ES-I3 (cell line): ENCODE measurements around the gene P2RY2.
"Not testable (repeated sequence)": the region's sequence is repeated elsewhere in the genome, so short reads cannot be mapped to it uniquely, and the experiment has no call there.

Experiments
- H3K36me3 ChIP-seq: 2 replicates; pipeline ENCODE4 v1.6.1; 2013; ENCODE audit warnings: mild to moderate bottlenecking, low read length, control low read depth, moderate library complexity; ENCODE audit not compliant: insufficient read depth
- H3K4me1 ChIP-seq: 2 replicates; pipeline ENCODE4 v1.6.1; 2013; ENCODE audit warnings: mild to moderate bottlenecking, control low read depth, low read length; ENCODE audit not compliant: insufficient read depth
- H3K9ac ChIP-seq: 2 replicates; pipeline ENCODE4 v1.6.1; 2013; ENCODE audit warnings: low read depth, mild to moderate bottlenecking, low read length, moderate library complexity
- H3K9me3 ChIP-seq: 2 replicates; pipeline ENCODE4 v1.6.1; 2013; ENCODE audit warnings: mild to moderate bottlenecking, low read length, moderate library complexity; ENCODE audit not compliant: control insufficient read depth, insufficient read depth

The P2RY2 gene

GRCh38 chr11:73263640-73264039 lies 45.6 kb downstream of the P2RY2 start:
- H3K9ac ChIP-seq = no peak overlapping the region
- no peaks in the 10 kb centered on the region for H3K36me3 ChIP-seq
- H3K9me3 ChIP-seq = no peaks in the 10 kb centered on the region
- H3K4me1 ChIP-seq = no peaks in the 10 kb centered on the region

GRCh38 chr11:73265278-73265810 lies 47.3 kb downstream of the P2RY2 start:
- no peaks in the 10 kb centered on the region for H3K36me3 ChIP-seq
- no peaks in the 10 kb centered on the region for H3K9me3 ChIP-seq
- no peak overlapping the region for H3K9ac ChIP-seq
- peaks cover 12% of the 10 kb centered on the region for H3K4me1 ChIP-seq

GRCh38 chr11:73265853-73266645 lies 48.0 kb downstream of the P2RY2 start:
- peaks cover 13% of the 10 kb centered on the region for H3K4me1 ChIP-seq
- H3K36me3 ChIP-seq = no peaks in the 10 kb centered on the region
- H3K9ac ChIP-seq = no peak overlapping the region
- H3K9me3 ChIP-seq = no peaks in the 10 kb centered on the region

GRCh38 chr11:73266646-73267020 lies 48.6 kb downstream of the P2RY2 start:
- H3K36me3 ChIP-seq = no peaks in the 10 kb centered on the region
- H3K9ac ChIP-seq = no peak overlapping the region
- H3K4me1 ChIP-seq = peaks cover 14% of the 10 kb centered on the region
- H3K9me3 ChIP-seq = no peaks in the 10 kb centered on the region

GRCh38 chr11:73267122-73267846 lies 49.2 kb downstream of the P2RY2 start:
- no peaks in the 10 kb centered on the region for H3K9me3 ChIP-seq
- H3K4me1 ChIP-seq = peaks cover 21% of the 10 kb centered on the region
- H3K36me3 ChIP-seq = no peaks in the 10 kb centered on the region
- H3K9ac ChIP-seq = no peak overlapping the region

- no peaks in the 10 kb centered on the region for H3K36me3 ChIP-seq
- H3K9ac ChIP-seq = no peak overlapping the region
- peaks cover 22% of the 10 kb centered on the region for H3K4me1 ChIP-seq
- H3K9me3 ChIP-seq = no peaks in the 10 kb centered on the region
Observed at GRCh38 chr11:73267906-73268540, 49.9 kb downstream of the P2RY2 start.

GRCh38 chr11:73268671-73269271 lies 50.7 kb downstream of the P2RY2 start:
- no peaks in the 10 kb centered on the region for H3K9me3 ChIP-seq
- peaks cover 22% of the 10 kb centered on the region for H3K4me1 ChIP-seq
- H3K36me3 ChIP-seq = no peaks in the 10 kb centered on the region
- H3K9ac ChIP-seq = no peak overlapping the region

- Histone ChIP-seq H3K4me1 (peaks cover 22% of the 10 kb centered on the region), H3K36me3 (no peaks in the 10 kb centered on the region), H3K9ac (no peak overlapping the region), H3K9me3 (no peaks in the 10 kb centered on the region)
Observed at GRCh38 chr11:73269459-73270015, 51.5 kb downstream of the P2RY2 start.

GRCh38 chr11:73270016-73270854 lies 52.2 kb downstream of the P2RY2 start:
- Histone ChIP-seq H3K9me3 (no peaks in the 10 kb centered on the region), H3K9ac (no peak overlapping the region), H3K36me3 (no peaks in the 10 kb centered on the region), H3K4me1 (peaks cover 22% of the 10 kb centered on the region)

- Histone ChIP-seq H3K9ac (no peak overlapping the region), H3K4me1 (peaks cover 22% of the 10 kb centered on the region), H3K9me3 (no peaks in the 10 kb centered on the region), H3K36me3 (no peaks in the 10 kb centered on the region)
Observed at GRCh38 chr11:73270855-73271477, 52.9 kb downstream of the P2RY2 start.

- not testable (repeated sequence) for H3K9ac ChIP-seq, H3K36me3 ChIP-seq, H3K9me3 ChIP-seq
- H3K4me1 ChIP-seq = peaks cover 22% of the 10 kb centered on the region
Observed at GRCh38 chr11:73271478-73271865, 53.4 kb downstream of the P2RY2 start.

- H3K36me3 ChIP-seq = no peaks in the 10 kb centered on the region
- H3K9ac ChIP-seq = no peak within 1 kb of the TSS
- H3K9me3 ChIP-seq = no peaks in the 10 kb centered on the region
- H3K4me1 ChIP-seq = peaks cover 22% of the 10 kb centered on the region
Observed at GRCh38 chr11:73271936-73272679, 54.0 kb downstream of the P2RY2 start, which contains the start of gene P2RY6. P2RY6 (plus strand) TSS chr11:73272338; CDS start chr11:73296519, 24,181 bp downstream.
